C4-2B (cell line): ENCODE data around the gene PRKAG2.

Experiments
- ZFX ChIP-seq: fragments of 450-650 bp; IDR thresholded peaks from 2 replicates; pipeline ENCODE4 v1.6.1; 2017
- TF ChIP-seq, protein P1 (sequence below): fragments of 450-650 bp; conservative IDR thresholded peaks from 2 replicates; pipeline ENCODE4 v1.5.1; 2017; ENCODE audit warnings: mild to moderate bottlenecking

DNA sequence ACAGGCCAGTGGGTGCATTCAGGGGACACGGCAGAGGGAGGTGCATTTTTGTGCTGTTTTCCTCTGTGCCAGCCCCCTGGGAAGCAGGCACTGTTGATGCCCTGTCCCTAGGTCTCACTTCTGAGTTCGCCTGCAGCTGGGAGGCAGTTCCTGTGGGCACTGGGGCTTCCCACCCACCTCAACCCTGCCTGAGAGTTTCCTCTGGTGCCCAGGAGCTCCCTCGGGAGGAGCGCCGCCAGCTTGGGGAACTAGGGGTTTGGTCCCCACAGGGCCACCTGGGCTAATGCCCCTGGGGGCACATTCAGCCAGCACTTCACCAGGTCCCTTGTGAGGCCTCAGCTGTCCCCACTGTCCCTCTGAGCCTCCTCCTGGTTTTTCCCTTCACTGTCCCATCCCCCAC, 179.0 kb downstream of the PRKAG2 start:
- no peak for TF ChIP-seq ZFX
- TF ChIP-seq, protein P1, sequence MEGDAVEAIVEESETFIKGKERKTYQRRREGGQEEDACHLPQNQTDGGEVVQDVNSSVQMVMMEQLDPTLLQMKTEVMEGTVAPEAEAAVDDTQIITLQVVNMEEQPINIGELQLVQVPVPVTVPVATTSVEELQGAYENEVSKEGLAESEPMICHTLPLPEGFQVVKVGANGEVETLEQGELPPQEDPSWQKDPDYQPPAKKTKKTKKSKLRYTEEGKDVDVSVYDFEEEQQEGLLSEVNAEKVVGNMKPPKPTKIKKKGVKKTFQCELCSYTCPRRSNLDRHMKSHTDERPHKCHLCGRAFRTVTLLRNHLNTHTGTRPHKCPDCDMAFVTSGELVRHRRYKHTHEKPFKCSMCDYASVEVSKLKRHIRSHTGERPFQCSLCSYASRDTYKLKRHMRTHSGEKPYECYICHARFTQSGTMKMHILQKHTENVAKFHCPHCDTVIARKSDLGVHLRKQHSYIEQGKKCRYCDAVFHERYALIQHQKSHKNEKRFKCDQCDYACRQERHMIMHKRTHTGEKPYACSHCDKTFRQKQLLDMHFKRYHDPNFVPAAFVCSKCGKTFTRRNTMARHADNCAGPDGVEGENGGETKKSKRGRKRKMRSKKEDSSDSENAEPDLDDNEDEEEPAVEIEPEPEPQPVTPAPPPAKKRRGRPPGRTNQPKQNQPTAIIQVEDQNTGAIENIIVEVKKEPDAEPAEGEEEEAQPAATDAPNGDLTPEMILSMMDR = no peak
